GM23248 (cell line): ENCODE data around the gene SPINK1. TPM values are rescaled to one million over a fixed set of nuclear protein-coding genes. Genes with fewer than 3 reads are reported as not detected.
A peak's percentile ranks its signal among the peaks of the same experiment; 100 is the strongest.
"Not testable (repeated sequence)": the region's sequence is repeated elsewhere in the genome, so short reads cannot be mapped to it uniquely, and the experiment has no call there.

ENCODE experiments used
- DNase-seq: peaks from one replicate; pipeline ENCODE4 v3.0.0-alpha.2; 2015
- H2AFZ ChIP-seq: fragments of 200-600 bp; sonication (generic); 2 replicates; pipeline ENCODE4 v1.6.1; 2016; ENCODE audit warnings: antibody characterized with exemption
- H3F3A ChIP-seq: fragments of 200-600 bp; sonication (generic); 2 replicates; pipeline ENCODE4 v1.6.1; 2016; ENCODE audit warnings: mild to moderate bottlenecking, antibody characterized with exemption, mixed run types; ENCODE audit not compliant: insufficient read depth
- H3K27ac ChIP-seq: fragments of 200-600 bp; sonication (generic); 2 replicates; pipeline ENCODE4 v1.5.1; 2016; ENCODE audit warnings: mild to moderate bottlenecking
- H3K27me3 ChIP-seq: fragments of 200-600 bp; sonication (generic); replicated peaks from 2 replicates; pipeline ENCODE4 v1.6.1; 2016; ENCODE audit warnings: mild to moderate bottlenecking; ENCODE audit not compliant: insufficient read depth
- H3K36me3 ChIP-seq: fragments of 200-600 bp; sonication (generic); 2 replicates; pipeline ENCODE4 v1.6.1; 2016; ENCODE audit warnings: low read depth, mild to moderate bottlenecking
- H3K4me1 ChIP-seq: fragments of 200-600 bp; sonication (generic); 2 replicates; pipeline ENCODE4 v1.6.1; 2016; ENCODE audit warnings: mild to moderate bottlenecking; ENCODE audit not compliant: insufficient read depth
- H3K4me2 ChIP-seq: fragments of 200-600 bp; sonication (generic); one replicate; pipeline ENCODE4 v1.6.1; 2016; ENCODE audit warnings: mild to moderate bottlenecking; ENCODE audit not compliant: unreplicated experiment
- H3K4me3 ChIP-seq: fragments of 200-600 bp; sonication (generic); 2 replicates; pipeline ENCODE4 v1.5.1; 2016; ENCODE audit warnings: mild to moderate bottlenecking
- H3K79me2 ChIP-seq: fragments of 200-600 bp; sonication (generic); 2 replicates; pipeline ENCODE4 v1.6.1; 2016; ENCODE audit warnings: mild to moderate bottlenecking; ENCODE audit not compliant: insufficient read depth
- H3K9ac ChIP-seq: fragments of 200-600 bp; sonication (generic); 2 replicates; pipeline ENCODE4 v1.6.1; 2016; ENCODE audit warnings: mild to moderate bottlenecking
- H3K9me2 ChIP-seq: fragments of 200-600 bp; sonication (generic); 2 replicates; pipeline ENCODE4 v1.6.1; 2016; ENCODE audit warnings: mixed run types, mild to moderate bottlenecking, moderate library complexity; ENCODE audit not compliant: insufficient read depth
- H3K9me3 ChIP-seq: fragments of 200-600 bp; sonication (generic); one replicate; pipeline ENCODE4 v1.6.1; 2017; ENCODE audit warnings: low read depth
- H4K20me1 ChIP-seq: fragments of 200-600 bp; sonication (generic); 2 replicates; pipeline ENCODE4 v1.6.0; 2016; ENCODE audit not compliant: insufficient read depth
- EZH2 ChIP-seq: fragments of 200-600 bp; sonication (generic); IDR thresholded peaks from 2 replicates; pipeline ENCODE4 v1.6.1; 2018; ENCODE audit warnings: antibody characterized with exemption, mild to moderate bottlenecking; ENCODE audit not compliant: insufficient read depth, poor library complexity, severe bottlenecking
- EZH2phosphoT487 ChIP-seq: fragments of 200-600 bp; sonication (generic); IDR thresholded peaks from 2 replicates; pipeline ENCODE4 v1.6.1; 2018; ENCODE audit warnings: antibody characterized with exemption, moderate library complexity, mild to moderate bottlenecking, low read depth; ENCODE audit not compliant: insufficient read depth
- WGBS, 2 experiments: methylation state at CpG; one replicate each; pipeline ENCODE4 v1.1.6; 2015 to 2017; ENCODE audit warnings: low lambda C conversion rate in 2 of 2, low coverage in 1 of 2; ENCODE audit errors: missing lambda C conversion rate in 2 of 2; 5-methylcytosine and 5-hydroxymethylcytosine counted together
- in situ Hi-C: fragments of 300-500 bp; cut with MboI; formaldehyde crosslinking; loops from 2 replicates; pipeline ENCODE4 v1.15.0; 2020
- polyA plus RNA-seq: library from polyadenylated mRNA; unstranded; fragments of >200 nt; fragmentation: Nextera tagmentation; extraction: Ambion mirVana; gene quantifications from 2 replicates; pipeline ENCODE4 v1.2.1, GENCODE V29; 2016
- total RNA-seq: library from RNA; depleted of rRNA; stranded (reverse); fragments of >200 nt; shearing (Covaris generic); gene quantifications from 2 replicates; pipeline ENCODE4 v1.2.3, GENCODE V29; 2014

SPINK1 gene
- total and polyA plus RNA-seq, 2 experiments from 2014 or later, result not detected

GRCh38 chr5:147826361-147826760, 5.1 kb downstream of the SPINK1 start:
- Histone ChIP-seq H3K4me3 (no peak overlapping the region), H2AFZ (no peak overlapping the region), H3K36me3 (no peaks in the 10 kb centered on the region), H3K9me3 (no peaks in the 10 kb centered on the region), H3K4me2 (no peak overlapping the region), H3K27ac (no peak overlapping the region), H3K9me2 (no peaks in the 10 kb centered on the region), H3K9ac (no peak overlapping the region), H3F3A (no peaks in the 10 kb centered on the region), H3K4me1 (no peaks in the 10 kb centered on the region), H4K20me1 (no peaks in the 10 kb centered on the region), H3K79me2 (no peaks in the 10 kb centered on the region), H3K27me3 (peaks cover 33% of the 10 kb centered on the region)
- in situ Hi-C loops, result loop anchor here (10.0 kb wide), 1 partner anchor 202 kb away; no protein-coding TSS in a partner anchor
- DNase-seq, result no peak
- no peak for TF ChIP-seq EZH2phosphoT487
- TF ChIP-seq EZH2, result no peak
- 23 to 37% methylated on average over 2 of the region's 2 CpGs for WGBS, 2 experiments

DNA sequence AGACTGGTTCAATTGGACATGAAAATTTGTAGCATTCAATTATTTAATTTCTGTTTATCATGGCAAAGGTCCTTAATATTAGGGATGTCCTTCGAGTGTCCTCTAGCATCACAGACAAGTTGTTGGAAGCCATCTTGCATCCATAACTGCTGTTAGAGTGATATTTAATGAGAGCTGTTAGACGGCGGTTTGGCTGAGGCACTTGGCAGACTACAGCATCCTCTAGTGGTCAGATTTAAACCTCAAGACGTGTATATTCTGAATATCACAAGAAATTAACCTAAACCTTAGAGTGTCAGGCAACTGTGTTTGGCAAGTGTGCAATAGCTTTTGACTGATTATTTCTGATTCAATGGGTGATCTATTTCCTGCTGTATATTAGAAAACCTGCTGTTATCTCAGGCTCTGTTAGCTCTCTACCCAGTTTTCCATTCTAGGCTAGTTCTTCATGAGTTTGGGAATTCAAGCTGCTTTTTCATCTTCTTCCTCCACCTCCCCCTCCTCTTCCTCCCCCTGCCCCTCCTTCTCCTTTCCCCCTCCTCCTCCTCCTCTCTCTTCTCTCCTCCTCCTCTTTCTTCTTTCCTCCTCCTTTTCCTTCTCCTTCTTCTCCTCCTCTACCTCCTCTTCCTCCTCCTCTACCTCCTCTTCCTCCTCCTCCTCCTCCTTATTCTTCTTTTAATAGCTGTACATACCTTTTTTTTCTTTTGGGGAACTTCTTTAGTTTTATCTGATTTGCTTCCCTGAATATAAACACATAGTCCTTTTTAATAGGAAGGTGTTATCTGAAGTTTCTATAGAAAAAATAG, 8.6 kb downstream of the SPINK1 start:
- TF ChIP-seq EZH2phosphoT487 (no peak), EZH2 (no peak)
- DNase-seq, result peak; percentile 70
- Histone ChIP-seq H3K27ac (no peak overlapping the region), H2AFZ (no peak overlapping the region), H3K27me3 (peaks cover 34% of the 10 kb centered on the region), H3K79me2 (no peaks in the 10 kb centered on the region), H3K9me2 (no peaks in the 10 kb centered on the region), H3K36me3 (no peaks in the 10 kb centered on the region), H4K20me1 (no peaks in the 10 kb centered on the region), H3K4me1 (no peaks in the 10 kb centered on the region), H3K4me3 (no peak overlapping the region), H3F3A (no peaks in the 10 kb centered on the region), H3K9ac (no peak overlapping the region), H3K4me2 (no peak overlapping the region), H3K9me3 (no peaks in the 10 kb centered on the region)
- 2 to 6% methylated on average over 4 of the region's 4 CpGs for WGBS, 2 experiments
- in situ Hi-C loops, result loop anchor here (10.0 kb wide), 1 partner anchor 198 kb away; no protein-coding TSS in a partner anchor

DNA sequence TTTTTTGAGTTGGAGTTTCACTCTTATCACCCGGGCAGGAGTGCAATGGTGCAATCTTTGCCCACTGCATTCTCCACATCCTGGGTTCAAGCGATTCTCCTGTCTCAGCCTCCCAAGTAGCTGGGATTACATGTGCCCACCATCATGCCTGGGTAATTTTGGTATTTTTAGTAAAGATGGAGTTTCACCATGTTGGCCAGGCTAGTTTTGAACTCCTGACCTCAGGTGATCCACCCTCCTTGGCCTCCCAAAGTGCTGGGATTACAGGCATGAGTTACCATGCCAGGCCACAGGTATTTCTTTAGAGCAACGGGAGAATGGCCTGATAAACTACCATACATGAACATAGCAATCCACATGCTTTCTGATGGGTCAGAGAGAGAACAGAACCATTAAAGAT, 9.2 kb downstream of the SPINK1 start:
- H3K4me1 ChIP-seq, H4K20me1 ChIP-seq, H3K9ac ChIP-seq, DNase-seq, H2AFZ ChIP-seq, H3K27ac ChIP-seq, H3K4me2 ChIP-seq, H3K9me3 ChIP-seq, H3K9me2 ChIP-seq, H3K4me3 ChIP-seq, H3F3A ChIP-seq, H3K79me2 ChIP-seq, H3K36me3 ChIP-seq: not testable (repeated sequence)
- in situ Hi-C loops, result loop anchor here (10.0 kb wide), 1 partner anchor 197 kb away; no protein-coding TSS in a partner anchor
- H3K27me3 ChIP-seq, result peaks cover 32% of the 10 kb centered on the region
- WGBS, 2 experiments, result 39 to 44% methylated on average over 3 of the region's 3 CpGs

GRCh38 chr5:147821766-147822165, 9.7 kb downstream of the SPINK1 start:
- Histone ChIP-seq H2AFZ (no peak overlapping the region), H3K4me1 (no peaks in the 10 kb centered on the region), H3K79me2 (no peaks in the 10 kb centered on the region), H3K9ac (no peak overlapping the region), H3K9me3 (no peaks in the 10 kb centered on the region), H3K27me3 (peaks cover 28% of the 10 kb centered on the region), H3K4me3 (no peak overlapping the region), H3K36me3 (no peaks in the 10 kb centered on the region), H4K20me1 (no peaks in the 10 kb centered on the region), H3K4me2 (no peak overlapping the region), H3K27ac (no peak overlapping the region), H3F3A (no peaks in the 10 kb centered on the region), H3K9me2 (no peaks in the 10 kb centered on the region)
- no peak for DNase-seq
- WGBS, 2 experiments, result 45 to 46% methylated on average over 5 of the region's 5 CpGs
- TF ChIP-seq EZH2phosphoT487 (no peak), EZH2 (no peak)
- in situ Hi-C loops, result loop anchor here (10.0 kb wide), 1 partner anchor 197 kb away; no protein-coding TSS in a partner anchor
